Nucleus accumbens (tissue), 56 donors: ENCODE measurements around the gene ANKLE2.

ENCODE experiments used
- DNase-seq, 56 donors: peaks; one replicate each; lab custom pipeline; 2025; lab: John Stamatoyannopoulos, UW

Gene ANKLE2

GRCh38 chr12:132748319-132748718 is 13.3 kb downstream of the ANKLE2 start:
- no peak for DNase-seq

GRCh38 chr12:132747896-132748295 is 13.7 kb downstream of the ANKLE2 start:
- no peak for DNase-seq

DNA sequence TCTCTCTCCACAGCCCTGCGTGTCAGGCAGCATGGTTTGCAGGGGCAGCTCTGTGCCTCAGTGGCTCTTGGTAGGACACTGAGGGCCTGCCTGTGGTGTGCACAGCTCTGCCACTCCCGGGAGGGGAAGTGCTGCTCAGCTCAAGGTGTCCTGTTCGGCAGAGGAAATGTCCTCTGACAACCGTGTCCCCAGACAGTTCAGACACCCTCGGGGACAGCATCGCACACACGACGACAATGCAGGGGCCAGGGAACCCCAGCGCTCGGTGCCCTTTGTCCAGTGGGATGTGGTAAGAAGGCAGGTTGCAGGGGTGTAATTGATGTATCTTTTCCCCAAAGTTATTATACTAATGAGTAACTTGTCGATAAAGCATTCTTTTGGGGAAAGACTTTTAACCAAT is 14.2 kb downstream of the ANKLE2 start:
- no peak for DNase-seq

DNA sequence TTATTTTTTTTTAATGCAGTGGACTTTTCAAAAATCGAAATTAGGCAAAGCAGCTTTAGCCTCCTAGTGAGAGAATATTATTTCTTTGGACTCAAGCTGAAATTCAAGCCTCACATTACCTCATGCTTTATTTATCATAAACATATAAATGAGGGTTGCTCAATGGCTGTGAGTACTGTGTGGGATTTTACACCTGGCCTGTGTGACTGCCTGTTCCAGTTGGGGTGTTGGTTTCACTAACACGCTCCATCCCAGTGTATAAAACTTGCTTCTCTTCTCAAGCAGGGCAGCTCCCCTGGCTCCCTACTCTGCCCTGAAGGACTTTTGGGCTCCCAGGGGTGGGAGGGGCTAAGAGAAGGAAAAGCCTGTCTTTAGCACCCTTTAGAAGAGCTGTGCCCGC is 15.0 kb downstream of the ANKLE2 start:
- no peak for DNase-seq

DNA sequence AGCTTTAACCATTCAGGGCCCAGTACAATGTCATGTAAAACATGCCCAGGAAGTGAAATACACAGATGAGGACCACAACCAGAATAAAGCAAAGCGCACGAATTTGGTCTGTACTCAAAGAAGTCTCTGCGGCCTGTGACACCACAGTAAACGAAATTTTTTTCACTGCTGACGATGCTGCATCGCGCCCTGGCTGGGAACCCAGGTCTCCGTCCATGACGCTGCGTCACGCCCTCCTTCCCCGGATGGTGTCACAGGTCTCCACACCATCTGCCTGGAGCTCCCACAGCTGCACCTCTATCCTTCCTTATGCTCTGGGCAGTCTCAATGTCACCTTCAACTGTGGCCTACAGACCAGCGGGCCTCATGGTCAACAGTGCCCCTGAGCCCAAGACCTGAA is 17.8 kb downstream of the ANKLE2 start:
- no peak for DNase-seq

DNA sequence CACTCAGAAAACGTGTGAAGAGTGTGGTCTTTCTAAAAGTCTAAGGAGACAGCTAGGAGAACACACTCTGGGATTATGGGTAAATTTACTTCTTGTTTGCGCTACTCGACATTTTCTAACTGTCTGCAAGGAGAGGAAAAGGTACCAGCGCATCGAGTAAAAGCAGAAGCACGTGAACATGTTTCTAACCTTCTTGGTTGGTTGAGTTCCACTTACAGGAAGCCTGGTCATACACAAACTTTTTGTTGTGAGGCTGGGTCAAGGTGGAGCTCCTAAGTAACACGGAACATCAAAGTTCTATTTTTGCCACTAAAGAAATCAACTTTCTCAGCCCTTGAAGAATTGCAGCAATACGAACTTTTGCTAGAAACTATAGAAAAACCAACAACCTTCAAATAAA is 20.0 kb downstream of the ANKLE2 start:
- DNase-seq, result no peak

DNA sequence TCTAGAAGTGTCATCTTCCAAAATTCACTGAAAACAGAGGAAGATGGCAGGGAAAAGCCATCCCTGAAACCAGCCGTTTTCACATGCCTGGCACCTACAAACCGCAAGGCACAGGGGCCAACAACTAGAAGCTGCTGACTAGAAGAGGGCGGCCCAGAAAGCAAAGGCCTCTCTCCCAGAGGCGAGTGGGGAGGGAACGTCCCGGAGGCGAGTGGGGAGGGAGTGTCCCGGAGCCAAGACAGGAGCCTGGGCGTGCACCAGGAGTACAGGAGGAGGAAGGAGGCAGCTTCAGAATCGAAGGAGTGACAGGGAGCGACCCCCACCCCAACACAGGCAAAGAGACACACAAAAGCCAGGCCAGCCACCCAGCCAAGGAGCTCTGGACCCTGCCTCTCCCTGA is 21.0 kb downstream of the ANKLE2 start:
- DNase-seq, result no peak

DNA sequence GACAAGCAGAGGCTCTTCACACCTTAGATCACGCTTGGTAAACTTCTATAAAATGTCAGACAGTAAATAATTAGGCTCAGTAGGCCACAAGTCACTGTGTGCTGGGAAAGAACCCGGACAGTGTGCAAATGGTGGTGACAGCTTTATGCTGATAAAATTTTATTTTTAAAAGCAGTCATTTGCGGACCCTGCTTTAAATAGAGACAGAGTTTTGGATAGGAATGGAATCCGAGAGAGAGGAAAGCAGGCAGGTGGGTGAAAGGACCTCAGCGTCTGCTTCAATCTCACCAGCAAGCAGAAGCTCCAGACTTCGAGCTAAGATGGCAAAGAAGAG is 21.4 kb downstream of the ANKLE2 start:
- DNase-seq, result no peak

DNA sequence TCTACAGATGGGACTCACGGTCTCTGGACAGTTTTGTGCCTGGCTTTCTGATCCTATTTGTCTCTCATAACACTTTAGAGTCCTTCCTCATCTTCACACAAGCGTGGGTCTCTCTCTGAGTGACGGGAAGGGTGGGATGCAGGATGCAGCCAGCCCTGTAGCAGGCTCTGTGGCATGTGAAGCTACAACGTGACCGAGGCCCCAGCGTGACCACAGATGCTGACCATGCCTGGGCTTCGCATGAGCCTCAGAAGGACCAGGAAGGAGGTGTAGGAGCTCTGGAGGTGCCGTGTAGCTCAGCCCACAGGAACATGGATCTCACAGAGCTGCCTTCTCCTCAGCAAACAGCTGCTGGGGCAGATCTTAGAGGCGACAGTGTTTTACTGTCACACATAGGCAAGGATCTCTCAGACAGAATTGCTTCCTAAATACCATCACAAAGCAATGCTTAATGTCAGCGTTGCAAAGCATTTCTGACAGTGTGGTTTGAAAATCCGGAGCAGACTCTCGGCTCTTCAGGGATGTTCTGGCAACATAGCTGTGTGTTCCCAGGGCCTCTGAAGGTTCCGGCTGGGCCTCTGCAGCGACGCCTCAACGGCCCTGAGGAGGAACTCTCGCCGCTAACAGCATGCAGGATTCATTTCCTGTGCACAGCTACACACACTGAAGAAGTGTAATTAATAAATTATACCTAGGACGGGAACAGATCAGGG is 21.9 kb downstream of the ANKLE2 start:
- no peak for DNase-seq

- DNase-seq, result no peak
Observed at GRCh38 chr12:132736913-132737312, 24.7 kb downstream of the ANKLE2 start.

DNA sequence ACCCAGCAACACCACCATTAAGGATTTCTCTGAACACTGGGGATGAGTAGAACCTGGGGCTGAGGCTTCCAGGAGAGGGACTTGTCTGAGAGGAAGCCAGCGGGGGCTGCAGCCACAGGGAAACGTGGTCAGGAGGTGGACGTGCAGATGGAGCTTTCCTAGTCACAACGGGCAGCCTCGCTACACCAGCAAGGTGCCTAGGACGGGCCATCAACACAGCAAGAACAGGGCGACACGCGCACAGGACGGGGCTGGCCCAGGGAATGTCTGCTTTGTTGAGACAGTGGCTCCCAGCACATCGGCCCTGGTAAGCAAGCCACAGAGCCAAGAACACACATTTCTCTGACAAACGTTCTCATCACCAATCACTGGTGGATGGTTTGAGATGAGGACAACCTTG is 25.3 kb downstream of the ANKLE2 start:
- no peak for DNase-seq

- DNase-seq, result no peak
Observed at GRCh38 chr12:132735496-132735895, 26.1 kb downstream of the ANKLE2 start.

- no peak for DNase-seq
Observed at GRCh38 chr12:132734206-132734605, 27.4 kb downstream of the ANKLE2 start.

DNA sequence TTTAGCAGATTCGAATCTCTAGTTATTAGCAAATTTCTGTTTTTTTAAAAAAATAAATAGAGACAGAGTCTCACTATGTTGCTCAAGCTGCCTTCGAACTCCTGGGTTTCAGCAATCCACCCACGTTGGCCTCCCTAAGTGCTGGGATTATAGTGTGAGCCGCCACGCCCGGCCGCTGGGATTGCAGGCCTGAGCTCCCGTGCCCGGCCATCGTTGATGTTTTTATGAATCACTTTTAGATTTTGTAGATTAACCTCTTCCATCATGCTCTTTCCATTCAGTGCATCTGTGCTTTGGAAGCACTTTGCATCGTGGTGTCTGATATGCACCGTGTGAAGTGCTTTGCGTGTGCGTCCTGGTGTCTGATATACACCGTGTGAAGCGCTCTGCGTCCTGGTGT is 30.1 kb downstream of the ANKLE2 start:
- DNase-seq, result no peak

DNA sequence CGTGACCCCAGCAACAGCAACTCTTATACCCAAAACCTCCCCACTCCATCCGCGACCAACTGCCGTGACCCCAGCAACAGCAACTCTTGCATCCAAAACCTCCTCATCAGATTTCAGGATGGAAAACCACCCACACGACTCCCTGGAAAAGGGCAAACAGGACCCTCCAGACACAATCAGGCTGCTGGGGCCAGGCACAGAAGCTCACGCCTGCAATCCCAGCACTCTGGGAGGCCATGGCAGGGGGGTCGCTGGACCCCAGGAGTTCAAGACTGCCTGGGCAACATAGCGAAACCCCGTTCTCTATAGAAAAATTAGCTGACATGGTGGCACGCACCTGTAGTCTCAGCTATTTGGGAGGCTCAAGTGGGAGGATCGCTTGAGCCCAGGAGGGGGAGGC is 31.3 kb downstream of the ANKLE2 start:
- no peak for DNase-seq

DNA sequence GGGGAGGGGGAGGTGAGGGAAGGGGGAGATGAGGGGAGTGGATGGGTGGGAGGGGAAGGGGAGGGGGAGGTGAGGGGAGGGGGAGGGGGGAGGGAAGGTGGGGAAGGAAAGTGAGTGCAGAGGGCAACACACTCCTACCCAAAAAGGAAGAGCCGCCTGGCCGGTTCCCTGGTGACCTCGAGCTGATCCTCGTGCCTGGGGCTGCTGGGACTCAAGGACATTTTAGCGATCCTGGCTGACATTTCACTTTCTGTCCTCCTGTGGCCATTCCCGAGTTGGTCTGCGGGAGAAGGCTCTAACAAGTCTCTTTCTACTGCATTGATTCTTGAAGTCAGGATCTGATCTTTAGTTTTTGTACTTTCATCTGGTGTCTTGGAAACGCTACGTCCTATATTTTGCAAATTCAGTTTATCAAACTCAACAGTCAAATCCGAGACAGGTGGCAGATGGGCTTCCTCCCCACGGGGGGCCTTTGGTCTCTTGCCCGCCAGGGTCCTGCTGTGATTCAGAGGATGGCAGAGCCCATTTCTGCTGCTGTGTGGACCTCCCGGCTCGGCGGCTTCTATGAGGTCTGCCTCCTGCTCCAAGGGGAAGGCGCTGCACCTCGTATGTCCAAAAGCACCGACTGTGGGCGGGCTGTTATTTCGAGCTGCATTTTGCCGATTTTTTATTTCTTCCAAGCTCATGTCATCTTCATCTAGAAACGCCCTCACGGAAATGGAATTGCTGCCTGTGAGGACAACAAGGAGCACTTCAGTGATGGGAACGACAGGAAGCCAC is 31.9 kb downstream of the ANKLE2 start:
- peak in 5 of 56 donors; percentile 5 to 31 (median 18) for DNase-seq

DNA sequence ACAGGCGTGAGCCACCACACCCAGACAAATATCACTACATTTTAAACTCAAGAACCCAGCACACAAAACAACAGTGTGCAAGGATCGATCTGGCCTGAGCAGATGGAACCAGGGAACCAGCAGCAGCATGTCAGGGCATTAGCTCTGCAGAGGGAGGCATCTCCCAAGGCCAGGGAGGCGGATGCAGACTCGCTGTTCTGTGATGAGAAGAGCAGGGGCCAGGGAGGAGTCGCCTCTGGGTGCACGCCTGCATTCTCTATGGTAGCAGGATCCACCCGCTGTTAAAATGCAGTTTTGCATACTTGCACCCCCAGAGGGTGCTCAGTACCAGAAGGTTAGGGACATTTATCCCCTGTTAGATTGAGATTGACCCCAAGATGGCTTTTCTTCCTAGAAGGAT is 33.1 kb downstream of the ANKLE2 start:
- no peak for DNase-seq

DNA sequence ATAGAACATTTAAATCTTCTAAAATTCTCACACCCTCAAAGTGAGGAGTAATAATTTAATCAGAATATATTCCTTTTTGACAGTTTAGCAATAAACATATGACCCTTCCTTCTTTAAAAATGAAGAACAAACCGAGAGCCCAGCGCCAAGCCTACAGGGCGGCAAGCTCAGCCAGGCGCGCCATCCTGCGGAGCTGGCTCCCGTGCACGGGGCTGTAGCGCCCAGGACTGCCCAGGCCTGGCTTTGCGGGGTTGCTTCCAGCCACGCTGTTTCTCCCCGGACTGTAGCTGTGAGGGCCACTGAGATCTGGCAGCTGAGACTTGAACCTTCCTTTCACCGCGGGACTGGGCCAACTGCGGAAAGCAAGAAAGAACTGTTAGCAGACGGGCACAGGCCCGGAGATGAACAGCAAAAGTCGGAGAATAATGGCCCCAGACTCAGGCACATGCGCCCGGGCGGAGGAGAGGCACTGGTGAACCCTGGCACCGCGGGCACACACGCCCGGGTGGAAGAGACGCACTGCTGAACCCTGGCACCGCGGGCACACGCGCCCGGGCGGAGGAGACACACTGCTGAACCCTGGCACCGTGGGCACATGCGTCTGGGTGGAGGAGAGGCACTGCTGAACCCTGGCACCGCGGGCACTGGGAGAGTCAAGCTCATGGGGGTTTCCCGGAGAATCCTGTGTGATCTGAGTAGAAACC is 34.4 kb downstream of the ANKLE2 start:
- DNase-seq, result no peak

GRCh38 chr12:132726386-132726785 is 35.2 kb downstream of the ANKLE2 start:
- peak in 13 of 56 donors; percentile 4 to 58 (median 32) for DNase-seq

- no peak for DNase-seq
Observed at GRCh38 chr12:132724506-132725241, 37.0 kb downstream of the ANKLE2 start.

DNA sequence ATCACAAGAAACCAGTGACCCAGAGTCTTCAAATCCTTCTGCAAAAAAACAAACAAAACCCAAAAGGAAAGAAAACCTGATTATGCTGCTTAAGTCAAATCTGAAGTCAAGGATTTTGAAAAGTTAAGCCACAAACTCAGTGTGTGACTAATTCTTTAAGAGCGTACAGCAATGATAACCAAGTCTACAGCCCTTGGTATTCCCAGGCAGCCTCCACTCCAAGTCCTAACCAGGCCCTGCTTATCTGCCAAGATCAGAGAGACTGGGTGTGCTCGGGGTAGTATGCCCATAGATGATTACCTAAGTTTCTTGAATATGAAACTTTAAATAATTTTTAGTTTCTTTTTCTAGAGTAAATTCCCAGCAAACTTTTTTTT is 37.9 kb downstream of the ANKLE2 start:
- DNase-seq, result no peak
